HEK293 (cell line): ENCODE results near the gene NEURL4.

Source experiments
- CTCF ChIA-PET: fragments of 350-600 bp; formaldehyde crosslinking; extraction: SDS; loops from one replicate; lab custom pipeline; 2021; ENCODE audit warnings: antibody characterized with exemption; lab: Yijun Ruan, JAX
- POLR2A ChIA-PET: fragments of 300-600 bp; formaldehyde crosslinking; extraction: SDS; loops from one replicate; lab custom pipeline; 2020; ENCODE audit warnings: antibody characterized with exemption, inconsistent platforms; lab: Yijun Ruan, JAX
- H3K27ac ChIP-seq: fragments of 200-500 bp; sonication (Bioruptor generic); 2 replicates; pipeline ENCODE4 v1.5.1; 2014; ENCODE audit warnings: low read depth, low read length, control low read depth, inconsistent platforms; ENCODE audit errors: extremely low read depth
- H3K36me3 ChIP-seq, 2 experiments: fragments of 200-500 bp in 1 of 2; sonication (Bioruptor generic) in 1 of 2; 1 replicate in 1 of 2; 2 replicates in 1 of 2; pipeline ENCODE4 v1.5.1; 2014 to 2017; ENCODE audit warnings: inconsistent platforms in 2 of 2, low read length in 2 of 2; ENCODE audit not compliant: control insufficient read depth in 2 of 2, insufficient read depth in 1 of 2
- H3K4me1 ChIP-seq: fragments of 200-500 bp; sonication (Bioruptor generic); 2 replicates; pipeline ENCODE4 v1.5.1; 2014; ENCODE audit warnings: mild to moderate bottlenecking, low read length, inconsistent platforms; ENCODE audit not compliant: control insufficient read depth, insufficient read depth
- H3K4me3 ChIP-seq: 2 replicates; pipeline ENCODE4 v1.5.1; 2011; ENCODE audit warnings: low read depth, mild to moderate bottlenecking, control low read depth, low read length, moderate library complexity
- H3K9me3 ChIP-seq: fragments of 200-500 bp; sonication (Bioruptor generic); 2 replicates; pipeline ENCODE4 v1.5.1; 2014; ENCODE audit warnings: low read depth, low read length, inconsistent platforms; ENCODE audit not compliant: control insufficient read depth, insufficient read depth
- BCL11B ChIP-seq: fragments of 450-650 bp; formaldehyde crosslinking; IDR thresholded peaks from 2 replicates; pipeline ENCODE4 v1.5.1; 2016; ENCODE audit warnings: low read depth, missing biosample characterization, missing genetic modification characterization
- KLF1 ChIP-seq: fragments of 450-650 bp; formaldehyde crosslinking; IDR thresholded peaks from 2 replicates; pipeline ENCODE4 v1.5.1; 2016; ENCODE audit warnings: missing biosample characterization, missing genetic modification characterization
- KLF16 ChIP-seq: fragments of 450-650 bp; formaldehyde crosslinking; IDR thresholded peaks from 2 replicates; pipeline ENCODE4 v1.5.1; 2017; ENCODE audit warnings: missing biosample characterization, missing genetic modification characterization
- KLF7 ChIP-seq: fragments of 450-650 bp; formaldehyde crosslinking; IDR thresholded peaks from 2 replicates; pipeline ENCODE4 v1.5.1; 2016; ENCODE audit warnings: missing biosample characterization, missing genetic modification characterization, borderline replicate concordance
- REPIN1 ChIP-seq: fragments of 450-650 bp; formaldehyde crosslinking; IDR thresholded peaks from 2 replicates; pipeline ENCODE4 v1.5.1; 2017; ENCODE audit warnings: missing biosample characterization, missing genetic modification characterization, low read depth
- SCRT2 ChIP-seq: fragments of 450-650 bp; formaldehyde crosslinking; IDR thresholded peaks from 2 replicates; pipeline ENCODE4 v1.5.1; 2016; ENCODE audit warnings: missing biosample characterization, missing genetic modification characterization
- SP2 ChIP-seq: fragments of 450-650 bp; formaldehyde crosslinking; IDR thresholded peaks from 2 replicates; pipeline ENCODE4 v1.5.1; 2016; ENCODE audit warnings: missing biosample characterization, missing genetic modification characterization
- SP3 ChIP-seq: fragments of 450-650 bp; formaldehyde crosslinking; IDR thresholded peaks from 2 replicates; pipeline ENCODE4 v1.5.1; 2016; ENCODE audit warnings: missing biosample characterization, missing genetic modification characterization
- ZBTB20 ChIP-seq: fragments of 450-650 bp; formaldehyde crosslinking; IDR thresholded peaks from 2 replicates; pipeline ENCODE4 v1.5.1; 2016; ENCODE audit warnings: missing biosample characterization, missing genetic modification characterization
- ZNF132 ChIP-seq: fragments of 450-650 bp; formaldehyde crosslinking; IDR thresholded peaks from 2 replicates; pipeline ENCODE4 v1.5.1; 2017; ENCODE audit warnings: missing biosample characterization, missing genetic modification characterization, borderline replicate concordance
- ZNF335 ChIP-seq: fragments of 450-650 bp; formaldehyde crosslinking; conservative IDR thresholded peaks from 2 replicates; pipeline ENCODE4 v1.5.1; 2016; ENCODE audit warnings: missing biosample characterization, missing genetic modification characterization
- ZNF366 ChIP-seq: fragments of 450-650 bp; formaldehyde crosslinking; conservative IDR thresholded peaks from 2 replicates; pipeline ENCODE4 v1.5.1; 2016; ENCODE audit warnings: missing biosample characterization, missing genetic modification characterization
- ZNF423 ChIP-seq: fragments of 450-650 bp; formaldehyde crosslinking; IDR thresholded peaks from 2 replicates; pipeline ENCODE4 v1.5.1; 2016; ENCODE audit warnings: missing biosample characterization, missing genetic modification characterization
- ZNF626 ChIP-seq: fragments of 450-650 bp; sonication (Bioruptor Pico); formaldehyde crosslinking; IDR thresholded peaks from 2 replicates; pipeline ENCODE4 v1.5.1; 2018; ENCODE audit warnings: missing biosample characterization, missing genetic modification characterization, inconsistent platforms
- TF ChIP-seq, protein P1 (sequence below): fragments of 450-650 bp; formaldehyde crosslinking; IDR thresholded peaks from 2 replicates; pipeline ENCODE4 v1.5.1; 2016; ENCODE audit warnings: missing biosample characterization, missing genetic modification characterization
- TF ChIP-seq, protein P2 (sequence below): fragments of 450-650 bp; formaldehyde crosslinking; IDR thresholded peaks from 2 replicates; pipeline ENCODE4 v1.5.1; 2016; ENCODE audit warnings: missing biosample characterization, missing genetic modification characterization

Gene NEURL4

DNA sequence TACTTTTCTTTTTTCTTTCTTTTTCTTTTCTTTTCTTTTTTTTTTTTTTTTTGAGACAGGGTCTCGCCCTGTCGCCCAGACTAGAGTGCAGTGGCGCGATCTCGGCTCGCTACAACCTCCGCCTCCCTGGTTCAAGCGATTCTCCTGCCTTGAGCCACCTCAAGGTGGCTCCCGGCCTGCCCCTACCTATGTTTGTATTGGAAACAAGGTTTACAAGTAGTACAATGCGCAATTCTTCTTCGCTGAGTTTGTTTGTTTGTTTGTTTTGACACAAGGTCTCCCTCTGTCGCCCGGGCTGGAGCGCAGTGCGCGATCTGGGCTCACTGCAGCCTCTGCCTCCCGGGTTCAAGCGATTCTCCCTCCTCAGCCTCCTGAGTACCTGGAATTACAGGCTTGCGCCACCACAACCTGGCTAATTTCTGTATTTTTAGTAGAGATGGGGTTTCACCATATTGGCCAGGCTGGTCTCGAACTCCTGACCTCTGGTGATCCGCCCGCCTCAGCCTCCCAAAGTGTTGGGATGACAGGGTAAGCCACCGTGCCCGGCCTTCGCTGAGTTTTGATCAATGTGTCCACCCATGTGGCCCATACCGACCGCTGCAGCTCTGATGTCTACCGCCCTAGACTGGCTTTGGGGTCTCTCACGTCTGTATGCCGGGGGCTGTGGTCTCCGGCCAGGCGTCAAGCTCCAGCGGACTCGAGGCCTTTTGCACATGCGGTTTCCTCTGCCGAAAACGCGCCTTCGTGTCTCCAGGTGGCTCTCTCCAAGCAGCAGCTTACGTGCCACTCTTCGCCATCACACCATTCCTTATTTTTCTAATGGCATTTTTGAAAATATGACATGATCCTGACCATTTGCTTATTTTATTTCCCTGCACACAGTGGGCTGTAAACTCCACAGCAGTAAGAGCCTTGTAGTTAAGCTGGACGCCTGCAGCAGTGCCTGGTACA, 33.6 kb downstream of the NEURL4 start:
- CTCF ChIA-PET, result interaction anchor here (0.7 to 6.6 kb wide), 28 partner anchors 7 to 252 kb away, joined by 3 to 160 read pairs (median 5); partner anchors contain the start of genes ACADVL, ACAP1, CTDNEP1 and DLG4
- H3K36me3 ChIP-seq, result no peaks in the 10 kb centered on the region
- TF ChIP-seq ZNF626 (tag by site-specific recombination), result no peak
- TF ChIP-seq REPIN1 (tag by site-specific recombination), result no peak
- no peak for TF ChIP-seq ZNF423 (tag by site-specific recombination)
- no peak for TF ChIP-seq ZBTB20 (tag by site-specific recombination)
- TF ChIP-seq, all 188 proteins: peak for 0
- Histone ChIP-seq H3K4me3 (no peak overlapping the region), H3K9me3 (no peaks in the 10 kb centered on the region), H3K27ac (0 out of 2 replicates have a peak overlapping the region, but pooled peaks have one; percentile 37), H3K4me1 (peaks cover 6% of the 10 kb centered on the region; the same call in 1 of the 2 replicates)
- POLR2A ChIA-PET, result interaction anchor here (1.4 to 2.1 kb wide), 4 partner anchors 14 to 250 kb away, joined by 6 to 20 read pairs (median 12); partner anchors contain the start of genes ACADVL, DLG4, NEURL4 and SLC2A4

- TF ChIP-seq ZNF132 (tag by site-specific recombination) (no peak), KLF1 (tag by site-specific recombination) (peak; percentile 77), SP2 (tag by site-specific recombination) (peak; percentile 51), ZNF335 (tag by site-specific recombination) (peak; percentile 54), SCRT2 (tag by site-specific recombination) (no peak), SP3 (peak; percentile 43), ZBTB20 (tag by site-specific recombination) (0 out of 2 replicates have a peak, but pooled peaks have one; percentile 16), BCL11B (tag by site-specific recombination) (no peak), KLF16 (tag by site-specific recombination) (peak; percentile 58), KLF7 (0 out of 2 replicates have a peak, but pooled peaks have one; percentile 48), ZNF366 (0 out of 2 replicates have a peak, but pooled peaks have one; percentile 19)
- TF ChIP-seq, protein P1, sequence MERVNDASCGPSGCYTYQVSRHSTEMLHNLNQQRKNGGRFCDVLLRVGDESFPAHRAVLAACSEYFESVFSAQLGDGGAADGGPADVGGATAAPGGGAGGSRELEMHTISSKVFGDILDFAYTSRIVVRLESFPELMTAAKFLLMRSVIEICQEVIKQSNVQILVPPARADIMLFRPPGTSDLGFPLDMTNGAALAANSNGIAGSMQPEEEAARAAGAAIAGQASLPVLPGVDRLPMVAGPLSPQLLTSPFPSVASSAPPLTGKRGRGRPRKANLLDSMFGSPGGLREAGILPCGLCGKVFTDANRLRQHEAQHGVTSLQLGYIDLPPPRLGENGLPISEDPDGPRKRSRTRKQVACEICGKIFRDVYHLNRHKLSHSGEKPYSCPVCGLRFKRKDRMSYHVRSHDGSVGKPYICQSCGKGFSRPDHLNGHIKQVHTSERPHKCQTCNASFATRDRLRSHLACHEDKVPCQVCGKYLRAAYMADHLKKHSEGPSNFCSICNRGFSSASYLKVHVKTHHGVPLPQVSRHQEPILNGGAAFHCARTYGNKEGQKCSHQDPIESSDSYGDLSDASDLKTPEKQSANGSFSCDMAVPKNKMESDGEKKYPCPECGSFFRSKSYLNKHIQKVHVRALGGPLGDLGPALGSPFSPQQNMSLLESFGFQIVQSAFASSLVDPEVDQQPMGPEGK (tag by site-specific recombination), result peak; percentile 59; the same call in 1 of the 2 replicates
- TF ChIP-seq, protein P2, sequence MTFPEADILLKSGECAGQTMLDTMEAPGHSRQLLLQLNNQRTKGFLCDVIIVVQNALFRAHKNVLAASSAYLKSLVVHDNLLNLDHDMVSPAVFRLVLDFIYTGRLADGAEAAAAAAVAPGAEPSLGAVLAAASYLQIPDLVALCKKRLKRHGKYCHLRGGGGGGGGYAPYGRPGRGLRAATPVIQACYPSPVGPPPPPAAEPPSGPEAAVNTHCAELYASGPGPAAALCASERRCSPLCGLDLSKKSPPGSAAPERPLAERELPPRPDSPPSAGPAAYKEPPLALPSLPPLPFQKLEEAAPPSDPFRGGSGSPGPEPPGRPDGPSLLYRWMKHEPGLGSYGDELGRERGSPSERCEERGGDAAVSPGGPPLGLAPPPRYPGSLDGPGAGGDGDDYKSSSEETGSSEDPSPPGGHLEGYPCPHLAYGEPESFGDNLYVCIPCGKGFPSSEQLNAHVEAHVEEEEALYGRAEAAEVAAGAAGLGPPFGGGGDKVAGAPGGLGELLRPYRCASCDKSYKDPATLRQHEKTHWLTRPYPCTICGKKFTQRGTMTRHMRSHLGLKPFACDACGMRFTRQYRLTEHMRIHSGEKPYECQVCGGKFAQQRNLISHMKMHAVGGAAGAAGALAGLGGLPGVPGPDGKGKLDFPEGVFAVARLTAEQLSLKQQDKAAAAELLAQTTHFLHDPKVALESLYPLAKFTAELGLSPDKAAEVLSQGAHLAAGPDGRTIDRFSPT (tag by site-specific recombination), result peak; percentile 64; the same call in 1 of the 2 replicates
- Histone ChIP-seq H3K4me3 (peak within 1 kb of the TSS; percentile 6; the same call in 1 of the 2 replicates), H3K4me1 (peaks cover 6% of the 10 kb centered on the region; the same call in 1 of the 2 replicates), H3K36me3 (no peaks in the 10 kb centered on the region), H3K27ac (peak within 1 kb of the TSS; percentile 37; the same call in 1 of the 2 replicates), H3K9me3 (no peaks in the 10 kb centered on the region)
- ChIA-PET CTCF (no interaction called here), POLR2A (no interaction called here)
These were observed 34.5 kb downstream of the NEURL4 start, which contains the start of gene YBX2 for GRCh38 chr17:7294614-7295153. Gene YBX2 (minus strand): TSS chr17:7294639. CDS start chr17:7294500, 139 bp downstream.
